Effector CD4-positive, alpha-beta T cell (primary cell): ENCODE data around the gene NDFIP2.
"Not testable (repeated sequence)": the region's sequence is repeated elsewhere in the genome, so short reads cannot be mapped to it uniquely, and the experiment has no call there.

Experiments used
- DNase-seq: peaks from one replicate; pipeline ENCODE4 v3.0.0-alpha.2; 2020

The NDFIP2 gene

GRCh38 chr13:79540504-79540903, 59.5 kb downstream of the NDFIP2 start:
- DNase-seq = no peak

GRCh38 chr13:79541426-79542049, 60.6 kb downstream of the NDFIP2 start:
- DNase-seq = no peak

GRCh38 chr13:79543883-79544282, 62.9 kb downstream of the NDFIP2 start:
- no peak for DNase-seq

GRCh38 chr13:79547211-79548195, 66.5 kb downstream of the NDFIP2 start:
- DNase-seq = no peak

- no peak for DNase-seq
These were observed 67.9 kb downstream of the NDFIP2 start for GRCh38 chr13:79548902-79549301.

- no peak for DNase-seq
These were observed 68.6 kb downstream of the NDFIP2 start for GRCh38 chr13:79549355-79550106.

- no peak for DNase-seq
These were observed 76.7 kb downstream of the NDFIP2 start for GRCh38 chr13:79557666-79558065.

GRCh38 chr13:79560954-79561353, 80.0 kb downstream of the NDFIP2 start:
- no peak for DNase-seq

GRCh38 chr13:79562557-79562956, 81.6 kb downstream of the NDFIP2 start:
- no peak for DNase-seq

GRCh38 chr13:79566118-79566517, 85.2 kb downstream of the NDFIP2 start:
- no peak for DNase-seq

- no peak for DNase-seq
These were observed 90.2 kb downstream of the NDFIP2 start for GRCh38 chr13:79571147-79571546.

GRCh38 chr13:79573892-79574291, 92.9 kb downstream of the NDFIP2 start:
- not testable (repeated sequence) for DNase-seq

GRCh38 chr13:79581870-79582315, 100.9 kb downstream of the NDFIP2 start:
- DNase-seq = no peak

GRCh38 chr13:79582896-79583295, 101.9 kb downstream of the NDFIP2 start:
- DNase-seq = no peak

GRCh38 chr13:79585033-79585432, 104.1 kb downstream of the NDFIP2 start:
- no peak for DNase-seq

GRCh38 chr13:79589603-79590393, 108.8 kb downstream of the NDFIP2 start:
- DNase-seq = no peak

- no peak for DNase-seq
These were observed 109.4 kb downstream of the NDFIP2 start for GRCh38 chr13:79590394-79590676.

- no peak for DNase-seq
These were observed 110.5 kb downstream of the NDFIP2 start for GRCh38 chr13:79591493-79591892.

GRCh38 chr13:79593121-79593520, 112.2 kb downstream of the NDFIP2 start:
- DNase-seq = no peak

- no peak for DNase-seq
These were observed 112.8 kb downstream of the NDFIP2 start for GRCh38 chr13:79593641-79594275.

GRCh38 chr13:79600146-79600545, 119.2 kb downstream of the NDFIP2 start:
- DNase-seq = not testable (repeated sequence)

- DNase-seq = no peak
These were observed 122.0 kb downstream of the NDFIP2 start for GRCh38 chr13:79602936-79603335.
